Measurements from ENCODE around the gene CORO2A.
A peak's percentile ranks its signal among the peaks of the same experiment; 100 is the strongest.

CORO2A gene, protein sequence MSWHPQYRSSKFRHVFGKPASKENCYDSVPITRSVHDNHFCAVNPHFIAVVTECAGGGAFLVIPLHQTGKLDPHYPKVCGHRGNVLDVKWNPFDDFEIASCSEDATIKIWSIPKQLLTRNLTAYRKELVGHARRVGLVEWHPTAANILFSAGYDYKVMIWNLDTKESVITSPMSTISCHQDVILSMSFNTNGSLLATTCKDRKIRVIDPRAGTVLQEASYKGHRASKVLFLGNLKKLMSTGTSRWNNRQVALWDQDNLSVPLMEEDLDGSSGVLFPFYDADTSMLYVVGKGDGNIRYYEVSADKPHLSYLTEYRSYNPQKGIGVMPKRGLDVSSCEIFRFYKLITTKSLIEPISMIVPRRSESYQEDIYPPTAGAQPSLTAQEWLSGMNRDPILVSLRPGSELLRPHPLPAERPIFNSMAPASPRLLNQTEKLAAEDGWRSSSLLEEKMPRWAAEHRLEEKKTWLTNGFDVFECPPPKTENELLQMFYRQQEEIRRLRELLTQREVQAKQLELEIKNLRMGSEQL

DNA sequence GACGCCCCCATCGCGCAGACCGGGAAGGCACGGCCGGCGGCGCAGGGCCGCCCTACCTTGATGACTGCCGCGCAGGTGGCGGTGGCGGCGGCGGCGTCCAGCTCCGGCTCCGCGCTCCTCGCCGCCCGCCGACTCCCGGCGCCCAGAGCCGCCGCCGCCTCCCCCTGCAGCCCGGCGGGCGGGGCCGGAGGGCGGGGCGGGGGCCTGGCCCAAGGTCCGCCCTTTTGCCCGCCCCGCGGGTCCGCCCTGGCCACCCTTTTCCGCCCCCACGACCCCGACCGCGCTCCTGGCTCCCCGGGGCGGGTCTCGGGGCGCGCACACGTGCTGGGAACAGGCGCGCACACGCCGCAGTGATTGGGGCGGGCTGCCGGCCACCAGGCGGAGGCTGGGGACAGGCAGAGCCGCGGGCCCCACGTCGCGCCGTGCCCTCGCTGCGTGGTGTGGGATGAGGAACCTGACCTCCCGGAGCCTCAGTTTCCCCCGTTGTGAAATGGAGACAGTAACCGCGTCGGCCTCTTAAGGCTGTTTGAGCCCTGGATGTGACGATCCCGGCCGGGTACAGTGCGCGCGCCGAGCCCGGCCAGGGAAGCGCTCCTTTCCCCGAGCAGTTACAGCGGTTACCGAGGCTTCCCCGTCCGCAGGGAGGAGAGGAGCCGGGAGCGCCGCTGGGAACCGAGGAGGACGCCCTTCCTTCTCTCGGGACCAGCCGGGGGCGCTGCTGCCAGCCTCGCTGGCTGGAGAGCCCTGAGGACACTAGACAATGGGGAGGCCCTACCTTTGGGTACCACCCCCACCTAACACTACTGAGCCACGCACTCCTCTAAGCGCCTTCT lies at the start of gene CORO2A:
CORO2A (minus strand) TSS at position 135 of the 833 bp plus-strand sequence. CDS start 34,977 bp downstream, outside the sequence.
- peak; percentile 72 for DNase-seq (ENCODE audit: low spot score)

DNA sequence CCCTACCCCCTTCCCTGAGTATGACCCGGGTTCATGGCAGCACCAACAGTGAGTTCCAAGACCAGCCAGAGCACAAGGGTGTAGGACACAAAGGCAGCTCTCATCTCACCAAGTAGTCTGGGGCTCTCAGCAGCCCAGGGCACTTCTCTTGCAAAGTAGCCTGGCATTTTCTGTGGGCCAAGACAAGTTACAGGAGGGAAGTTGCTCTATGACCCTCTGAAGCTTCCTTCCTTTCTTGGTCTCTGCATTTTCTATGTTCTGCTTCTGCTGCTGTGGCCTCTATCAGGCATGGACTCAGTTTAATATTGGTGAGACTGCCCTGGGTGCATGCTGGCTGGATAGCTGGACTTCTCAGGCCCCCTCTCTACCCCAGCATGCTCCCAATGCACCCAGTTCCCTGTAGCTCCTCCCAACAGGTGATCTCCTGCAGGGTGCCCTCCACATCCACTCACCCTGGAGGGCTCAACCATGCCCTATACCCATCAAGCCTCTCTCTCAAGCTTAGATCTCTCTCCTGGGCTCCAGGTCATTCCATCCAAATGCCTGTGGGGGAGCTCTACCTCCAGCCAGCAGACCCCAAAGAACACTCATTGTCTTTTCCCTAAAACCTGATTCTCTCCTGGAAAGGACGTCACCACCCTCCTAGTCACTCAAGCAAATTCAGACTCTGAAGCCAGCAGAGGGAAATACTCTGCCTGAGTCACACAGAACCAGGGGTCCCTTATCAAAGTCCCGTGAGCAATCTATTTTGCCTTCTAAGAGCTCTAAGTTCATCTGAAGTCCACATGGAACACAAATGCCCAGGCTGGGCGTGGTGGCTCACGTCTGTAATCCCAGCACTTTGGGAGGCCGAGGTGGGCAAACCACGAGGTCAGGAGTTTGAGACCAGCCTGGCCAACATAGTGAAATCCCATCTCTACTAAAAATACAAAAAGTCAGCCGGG lies 49.2 kb upstream of the CORO2A start:
- no peak for DNase-seq (ENCODE audit: low spot score)

DNA sequence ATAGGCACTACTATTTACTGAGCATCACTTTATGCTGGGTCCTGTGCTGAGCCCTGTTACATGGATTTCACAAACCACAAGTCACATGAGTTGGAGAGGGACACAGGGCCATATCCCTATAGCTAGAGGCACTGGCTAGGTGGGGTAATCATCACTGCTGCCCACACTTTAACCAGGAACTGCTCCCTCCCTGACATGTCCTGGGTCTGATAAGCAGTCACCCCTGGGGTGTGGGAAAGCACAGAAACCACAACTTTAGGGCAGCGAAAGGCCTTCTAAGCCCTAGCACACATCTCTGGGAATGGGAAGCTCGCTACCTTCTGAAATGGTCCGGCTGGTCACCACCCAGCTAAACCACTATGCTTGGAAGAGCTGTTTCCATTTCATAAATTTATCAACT lies 48.0 kb upstream of the CORO2A start:
- DNase-seq (ENCODE audit: low spot score) = no peak

DNA sequence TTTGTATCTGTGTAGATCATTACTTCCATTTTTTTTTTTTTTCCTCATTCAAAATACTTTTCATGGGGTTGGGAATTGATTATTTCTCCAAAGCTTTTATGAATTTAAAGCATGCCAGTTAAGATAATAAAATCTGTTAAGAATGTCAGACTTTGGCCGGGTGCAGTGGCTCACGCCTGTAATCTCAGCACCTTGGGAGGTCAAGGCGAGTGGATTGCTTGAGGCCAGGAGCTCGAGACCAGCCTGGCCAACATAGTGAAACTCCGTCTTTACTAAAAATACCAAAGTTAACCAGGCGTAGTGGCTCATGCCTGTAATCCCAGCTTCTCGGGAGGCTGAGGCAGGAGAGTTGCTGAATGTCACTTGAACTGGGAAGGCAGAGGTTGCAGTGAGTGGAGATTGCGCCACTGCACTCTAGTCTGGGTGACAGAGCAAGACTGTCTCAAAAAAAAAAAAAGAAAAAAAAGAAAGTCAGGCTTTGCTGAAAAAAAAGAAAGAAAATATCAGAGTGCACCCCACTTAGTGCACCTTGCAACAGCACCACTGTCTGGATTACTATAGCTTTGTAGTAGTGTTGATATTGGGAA lies 44.6 kb upstream of the CORO2A start:
- no peak for DNase-seq (ENCODE audit: low spot score)

DNA sequence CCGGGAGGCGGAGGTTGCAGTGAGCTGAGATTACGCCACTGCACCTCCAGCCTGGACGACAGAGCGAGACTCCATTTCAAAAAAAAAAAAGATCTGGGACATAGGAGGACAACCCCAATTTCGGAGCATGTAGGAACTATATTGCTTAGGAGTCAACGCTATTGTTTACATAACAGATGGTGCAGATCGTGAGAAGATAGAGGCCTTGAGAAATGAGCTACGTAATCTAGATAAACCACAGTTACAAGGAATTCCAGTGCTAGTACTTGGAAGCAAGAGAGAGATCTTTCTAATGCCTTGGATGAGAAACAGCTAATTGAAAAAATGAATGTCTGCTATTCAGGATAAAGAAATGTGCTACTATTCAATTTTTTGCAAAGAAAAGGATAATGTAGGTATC lies 42.7 kb upstream of the CORO2A start:
- no peak for DNase-seq (ENCODE audit: low spot score)

DNA sequence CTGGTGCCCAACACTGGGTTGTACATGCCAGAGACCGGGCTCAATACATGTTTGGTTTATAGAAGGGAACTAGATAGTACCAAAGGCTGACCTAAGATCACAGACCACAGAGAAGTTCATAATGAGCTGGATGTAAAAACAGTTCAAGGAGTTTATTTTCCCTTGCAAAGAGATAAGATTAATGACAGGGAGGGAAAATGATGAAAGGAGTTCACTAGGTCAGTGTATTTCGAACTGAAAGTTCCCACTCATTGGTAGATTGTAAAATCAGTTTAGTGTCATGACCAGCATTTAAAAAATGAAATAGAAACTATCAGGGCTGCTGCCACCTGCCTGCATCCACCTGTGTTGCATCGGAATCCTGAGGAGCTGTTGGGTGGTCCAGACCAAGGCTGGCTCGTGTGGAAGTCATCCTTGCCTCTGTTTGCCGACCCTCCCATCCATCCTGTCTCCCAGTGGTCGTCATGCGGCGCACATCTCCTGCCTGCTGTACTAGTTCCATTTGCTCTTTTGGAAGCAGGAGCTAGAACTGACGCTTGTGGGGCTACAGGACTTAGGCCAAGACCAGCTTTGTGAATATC lies 41.9 kb upstream of the CORO2A start:
- DNase-seq (ENCODE audit: low spot score) = no peak

DNA sequence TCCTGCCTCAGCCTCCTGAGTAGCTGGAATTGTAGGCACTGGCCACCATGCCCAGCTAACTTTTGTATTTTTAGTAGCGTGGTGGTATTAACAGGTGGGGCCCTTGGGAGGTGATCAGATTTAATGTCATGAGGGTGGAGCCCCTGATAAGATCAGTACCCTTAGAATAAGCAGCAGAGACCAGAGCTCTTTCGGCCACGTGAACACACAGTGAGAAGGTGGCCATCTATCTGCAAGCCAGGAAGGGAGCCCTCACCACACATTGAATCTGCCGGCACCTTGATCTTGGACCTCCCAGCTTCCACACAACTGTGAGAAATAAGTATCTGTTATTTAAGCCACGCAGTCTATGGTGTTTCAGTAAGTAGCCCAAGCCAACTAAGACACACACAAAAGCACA lies 40.5 kb upstream of the CORO2A start:
- DNase-seq (ENCODE audit: low spot score) = no peak

DNA sequence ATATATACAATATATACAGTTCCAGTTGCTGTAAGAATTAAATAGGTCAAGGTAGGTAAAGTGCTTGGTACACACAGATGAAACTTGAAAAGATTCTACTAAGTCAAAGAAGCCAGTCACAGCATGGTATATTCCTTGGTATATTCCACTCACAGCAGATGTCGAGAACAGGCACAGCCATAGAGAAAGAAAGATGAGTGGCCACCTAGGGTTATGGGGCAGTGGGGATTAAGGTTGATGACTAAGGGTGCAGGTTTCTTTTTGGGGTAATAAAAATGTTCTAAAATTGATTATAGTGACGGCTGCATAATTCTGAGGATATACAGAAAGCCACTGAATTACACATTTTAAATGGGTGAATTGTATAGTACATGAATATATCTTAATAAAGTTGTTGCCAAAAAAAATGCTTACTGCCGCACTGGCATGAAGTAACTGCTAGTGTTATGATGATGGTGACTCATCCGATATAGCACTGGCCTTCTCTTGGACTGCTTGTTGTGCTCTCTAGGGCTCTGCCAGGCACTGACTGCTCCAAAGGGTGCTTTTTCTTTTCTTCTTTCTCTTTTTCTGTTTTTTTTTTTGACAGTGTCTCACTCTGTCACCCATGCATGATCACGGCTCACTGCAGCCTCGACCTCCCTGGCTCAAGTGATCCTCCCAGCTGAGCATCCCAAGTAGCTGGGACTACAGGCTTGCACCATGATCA lies 39.5 kb upstream of the CORO2A start:
- no peak for DNase-seq (ENCODE audit: low spot score)

DNA sequence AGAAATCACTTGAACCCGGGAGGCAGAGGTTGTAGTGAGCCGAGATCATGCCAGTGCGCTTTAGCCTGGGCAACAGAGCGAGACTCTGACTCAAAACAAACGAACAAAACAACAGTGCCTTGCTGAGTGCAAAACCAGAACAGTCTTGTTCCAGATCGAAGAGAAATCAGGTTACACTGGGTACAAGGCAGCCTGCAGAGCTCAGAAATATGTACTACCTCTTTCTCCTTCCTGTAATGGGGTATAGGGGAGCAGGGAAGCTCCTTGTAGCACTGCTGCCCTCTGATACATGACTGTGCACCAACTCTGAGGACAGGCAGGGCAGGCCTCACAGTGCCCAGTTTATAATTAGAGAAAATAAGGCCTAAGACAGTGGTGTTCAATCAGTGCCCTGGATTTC lies 38.4 kb upstream of the CORO2A start:
- DNase-seq (ENCODE audit: low spot score) = no peak

DNA sequence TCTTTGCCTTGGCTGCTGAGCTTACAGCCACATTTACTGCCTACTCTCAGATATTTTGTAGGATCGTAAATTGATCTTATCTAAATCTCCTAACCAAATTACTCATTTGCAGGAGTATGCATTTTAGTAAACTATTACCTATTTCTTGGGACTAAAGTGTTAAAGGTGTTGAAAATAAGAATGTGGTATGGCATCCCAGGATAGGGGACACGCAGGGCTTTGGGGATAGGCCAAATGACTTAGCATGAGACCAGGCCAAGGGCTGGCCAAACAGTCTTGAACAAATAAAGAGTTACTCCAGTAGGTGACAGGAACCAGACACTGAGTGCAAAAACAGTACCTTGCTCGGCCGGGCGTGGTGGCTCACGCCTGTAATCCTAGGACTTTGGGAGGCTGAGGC lies 37.9 kb upstream of the CORO2A start:
- no peak for DNase-seq (ENCODE audit: low spot score)

DNA sequence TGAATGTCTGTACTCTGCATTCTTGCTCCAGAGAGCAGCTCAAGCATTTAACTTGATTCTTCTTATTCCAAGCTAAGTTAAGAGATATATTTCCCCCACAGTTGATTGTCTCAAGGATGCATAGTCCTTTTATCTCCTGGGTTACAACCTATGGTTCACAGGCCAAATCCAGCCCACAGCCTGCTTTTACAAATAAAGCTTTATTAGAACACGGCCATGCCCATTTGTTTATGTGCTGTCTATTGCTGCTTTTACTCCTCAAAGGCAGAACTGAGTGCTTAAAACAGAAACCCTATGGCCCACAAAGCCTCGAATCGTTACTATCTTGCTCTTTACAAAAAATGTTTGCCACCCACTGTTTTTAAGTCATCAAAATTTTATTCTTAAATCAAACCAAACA lies 37.2 kb upstream of the CORO2A start:
- DNase-seq (ENCODE audit: low spot score) = no peak

DNA sequence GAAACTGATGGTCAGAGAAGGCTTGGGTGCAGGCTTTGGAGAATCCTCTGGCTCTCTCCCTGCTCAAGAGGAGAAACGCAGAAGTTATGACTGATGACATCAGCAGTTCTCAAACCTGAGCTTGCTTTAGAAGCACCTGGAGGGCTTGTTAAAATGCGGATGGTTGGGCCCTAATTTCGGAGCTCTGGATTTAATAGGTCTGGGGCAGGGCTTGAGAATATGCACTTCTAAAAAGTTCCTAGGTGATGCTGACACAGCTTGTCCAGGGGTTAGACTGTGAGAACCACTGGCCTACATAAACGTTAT lies 36.6 kb upstream of the CORO2A start:
- DNase-seq (ENCODE audit: low spot score) = no peak

DNA sequence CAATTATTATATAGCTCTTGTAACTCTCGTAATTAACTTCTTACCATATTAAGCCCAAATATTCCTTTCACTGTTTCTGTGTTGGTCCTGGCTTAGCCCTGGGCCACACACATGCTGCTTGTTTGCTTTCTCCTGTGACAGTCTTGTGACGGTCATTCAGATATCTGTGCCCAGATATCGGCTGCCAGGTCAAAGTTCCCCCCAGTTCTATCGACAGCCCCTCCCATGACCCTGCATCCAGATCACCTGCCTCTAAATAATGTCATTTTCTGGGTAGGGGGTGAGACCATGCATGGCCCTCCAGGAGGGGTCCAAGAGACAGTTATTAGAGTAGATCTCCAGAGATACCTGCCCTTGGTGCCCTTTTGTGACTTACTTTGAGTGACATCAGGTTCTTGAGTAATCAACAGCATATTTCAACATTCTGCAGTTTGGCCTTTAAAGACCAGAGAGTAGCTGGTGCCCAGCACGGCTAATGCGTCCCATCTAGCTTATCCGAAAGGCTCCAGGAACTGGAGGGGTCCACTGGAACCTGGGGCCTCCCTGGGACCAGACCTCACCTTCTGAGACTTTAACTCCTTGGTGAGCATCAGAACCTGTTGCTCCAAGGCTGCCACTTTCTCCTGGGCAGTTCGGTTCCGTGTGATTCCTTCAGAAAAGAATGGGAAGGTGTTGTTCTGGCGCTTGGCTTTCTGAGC lies 36.1 kb upstream of the CORO2A start:
- no peak for DNase-seq (ENCODE audit: low spot score)

DNA sequence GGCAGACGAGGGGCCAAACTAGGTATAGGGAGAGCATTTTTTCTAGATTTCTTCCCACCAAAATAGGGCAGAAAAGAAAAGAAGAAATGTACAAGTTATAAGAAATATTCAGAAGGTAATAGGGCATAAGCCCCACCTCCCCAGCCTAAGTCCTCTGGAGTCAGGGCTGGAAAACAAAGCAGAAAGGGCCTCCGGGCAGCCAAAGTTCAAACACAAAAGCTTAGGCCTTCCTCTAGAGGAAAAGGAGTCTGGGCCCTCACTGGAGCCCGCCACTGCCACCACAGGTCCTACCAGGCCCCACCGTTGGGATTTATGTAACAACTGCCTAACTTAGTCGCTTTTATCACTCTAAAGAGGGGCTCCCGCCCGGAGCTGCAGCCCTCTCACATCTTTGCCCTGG lies 35.4 kb upstream of the CORO2A start:
- DNase-seq (ENCODE audit: low spot score) = no peak

DNA sequence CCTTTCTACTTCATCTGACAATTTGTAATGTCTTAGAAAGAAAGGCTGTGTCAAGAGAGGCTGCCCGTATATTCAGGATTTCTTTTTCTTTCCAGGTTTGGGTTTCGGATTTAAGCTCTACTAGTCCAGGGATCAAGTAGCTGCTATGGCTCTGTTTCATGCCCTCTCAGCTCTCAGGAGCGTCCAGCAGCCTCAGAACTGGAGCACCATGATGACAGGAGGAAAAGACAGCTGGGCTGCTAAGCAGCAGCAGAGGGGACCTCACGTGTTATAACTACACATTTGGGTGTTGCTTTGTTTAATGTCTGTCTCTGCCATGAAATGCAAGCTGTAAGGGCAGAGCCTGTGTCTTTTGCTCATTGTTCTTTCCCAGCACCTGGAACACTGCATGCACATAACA lies 34.5 kb upstream of the CORO2A start:
- DNase-seq (ENCODE audit: low spot score) = no peak

DNA sequence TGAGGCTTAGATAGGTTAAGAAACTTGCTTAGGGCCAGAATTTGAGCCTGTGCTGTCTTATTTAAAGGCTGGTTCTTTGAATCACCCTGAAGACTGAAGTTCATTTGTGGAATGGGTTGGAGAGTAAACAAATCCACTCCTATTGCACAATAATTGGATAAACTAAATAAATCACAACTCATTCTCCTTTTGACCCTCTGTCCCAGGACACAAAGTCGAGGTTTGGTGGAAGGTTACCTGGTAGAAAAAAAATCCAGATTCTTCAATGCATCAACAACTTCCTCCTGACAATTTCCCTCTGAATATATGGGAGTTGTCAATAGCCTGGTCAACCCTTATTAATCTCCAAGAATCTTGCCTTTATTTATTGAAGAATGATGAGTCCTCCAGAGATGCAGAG lies 34.1 kb upstream of the CORO2A start:
- DNase-seq (ENCODE audit: low spot score) = no peak

DNA sequence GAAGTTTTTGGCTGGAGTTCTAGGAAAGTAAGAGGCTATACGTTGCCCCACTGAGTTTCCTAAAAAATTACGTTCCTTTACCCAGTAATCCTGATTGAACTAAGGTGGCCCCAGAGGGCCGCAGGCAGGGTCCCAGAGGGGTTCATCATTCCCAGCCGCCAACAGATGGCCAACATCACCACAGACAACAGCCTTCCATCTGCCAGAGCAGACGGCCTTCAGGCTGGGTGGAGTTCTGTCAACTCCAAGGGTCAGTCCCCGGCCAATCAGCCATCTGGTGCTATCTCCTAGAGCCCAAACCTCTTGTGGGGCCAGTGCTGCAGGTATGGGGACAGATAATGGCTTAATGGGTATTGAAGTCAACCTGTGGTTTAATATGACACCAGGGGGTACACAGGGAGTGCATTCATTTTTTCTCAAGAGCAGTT lies 32.6 kb upstream of the CORO2A start:
- no peak for DNase-seq (ENCODE audit: low spot score)

DNA sequence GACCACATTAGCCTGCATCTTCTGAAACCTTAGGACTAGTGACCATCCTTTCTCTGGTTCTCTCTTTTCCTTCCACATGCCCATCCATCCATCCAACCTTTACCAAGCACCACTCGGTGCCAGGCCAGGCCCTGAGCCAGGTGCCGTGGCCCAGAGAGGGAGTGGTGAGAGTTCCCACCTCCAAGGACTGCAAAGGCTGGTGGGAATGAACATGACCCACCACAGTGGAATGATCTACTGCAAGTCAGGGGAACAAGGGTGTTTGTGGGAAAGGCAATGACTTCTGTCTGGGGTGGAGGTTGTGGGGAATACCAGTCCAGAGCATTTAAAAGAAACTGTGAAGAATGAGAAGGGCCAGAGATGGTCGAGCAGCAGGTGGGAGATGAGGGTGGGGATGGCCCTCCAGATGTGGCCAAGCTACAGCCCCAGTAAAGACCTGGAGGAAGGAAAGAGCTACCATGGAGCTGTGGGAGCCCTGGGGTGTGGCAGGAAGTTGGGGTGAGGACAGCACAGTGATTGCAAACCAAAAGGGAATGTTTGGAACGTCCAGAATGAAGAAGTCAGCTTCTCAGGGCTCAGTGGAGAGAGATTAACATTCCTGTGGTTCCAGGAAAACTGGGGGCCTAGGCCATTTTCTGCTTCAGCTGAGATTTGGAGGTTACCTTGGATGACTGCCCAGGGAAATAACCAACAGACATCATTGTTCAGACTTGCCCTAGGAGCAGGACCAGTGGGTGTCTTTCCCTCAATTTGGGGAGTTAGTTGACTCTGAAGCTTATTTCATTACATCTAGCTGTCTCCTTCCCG lies 30.7 kb upstream of the CORO2A start:
- DNase-seq (ENCODE audit: low spot score) = no peak

DNA sequence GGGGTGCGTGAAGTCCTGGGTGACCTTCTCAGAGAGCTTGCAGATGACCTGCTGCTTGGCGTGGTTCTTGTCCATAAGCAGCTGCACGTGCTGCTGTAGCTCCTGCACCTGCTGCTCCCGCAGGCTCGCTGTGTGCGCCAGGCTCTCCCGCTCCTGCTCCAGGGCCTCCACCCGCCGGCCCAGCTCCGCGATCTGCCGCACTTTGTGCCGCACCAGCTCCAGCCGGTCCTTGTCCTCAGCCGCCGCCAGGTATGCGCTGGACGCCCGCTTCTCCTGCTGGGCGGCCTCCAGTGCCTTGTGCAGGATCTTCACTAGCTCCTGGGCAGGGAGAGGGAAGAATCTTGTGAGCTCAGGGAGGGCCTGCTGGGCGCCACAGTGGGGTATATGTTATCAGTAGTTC lies 28.5 kb upstream of the CORO2A start:
- DNase-seq (ENCODE audit: low spot score) = no peak

Measured in CD4-positive, alpha-beta T cell treated with Interleukin-2 at 100 ng/mL for 4 hours (primary cell).